Neural progenitor cell (in vitro differentiated cells): ENCODE data around the gene USP53.

ENCODE experiments used
- EZH2 ChIP-seq: fragments of 200-600 bp; sonication (generic); IDR thresholded peaks from 2 replicates; pipeline ENCODE4 v1.6.1; 2017; ENCODE audit warnings: antibody characterized with exemption, mild to moderate bottlenecking, moderate library complexity
- TF ChIP-seq, protein P1 (sequence below): fragments of 200-600 bp; sonication (generic); IDR thresholded peaks from 2 replicates; pipeline ENCODE4 v1.5.1; 2017; ENCODE audit warnings: antibody characterized with exemption, mild to moderate bottlenecking

DNA sequence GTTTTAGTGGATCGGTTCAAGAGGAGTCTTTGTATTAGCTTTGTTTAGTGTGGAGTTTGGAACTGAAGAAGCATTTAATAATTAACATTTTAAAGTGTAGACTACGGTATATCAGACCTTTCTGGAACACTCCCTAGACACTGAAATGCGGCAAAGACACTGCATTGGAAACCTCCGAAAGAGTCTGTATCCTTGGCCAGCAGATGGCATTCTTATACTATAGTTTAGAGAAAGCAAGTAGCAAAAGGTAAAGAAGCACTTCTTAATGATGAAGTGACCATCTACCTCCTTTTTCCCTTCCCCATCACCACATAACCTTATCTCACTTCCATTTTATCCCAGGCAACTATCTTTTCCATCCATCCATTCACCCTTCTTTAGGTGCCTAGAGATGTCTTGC is 101.8 kb downstream of the USP53 start:
- TF ChIP-seq, protein P1, sequence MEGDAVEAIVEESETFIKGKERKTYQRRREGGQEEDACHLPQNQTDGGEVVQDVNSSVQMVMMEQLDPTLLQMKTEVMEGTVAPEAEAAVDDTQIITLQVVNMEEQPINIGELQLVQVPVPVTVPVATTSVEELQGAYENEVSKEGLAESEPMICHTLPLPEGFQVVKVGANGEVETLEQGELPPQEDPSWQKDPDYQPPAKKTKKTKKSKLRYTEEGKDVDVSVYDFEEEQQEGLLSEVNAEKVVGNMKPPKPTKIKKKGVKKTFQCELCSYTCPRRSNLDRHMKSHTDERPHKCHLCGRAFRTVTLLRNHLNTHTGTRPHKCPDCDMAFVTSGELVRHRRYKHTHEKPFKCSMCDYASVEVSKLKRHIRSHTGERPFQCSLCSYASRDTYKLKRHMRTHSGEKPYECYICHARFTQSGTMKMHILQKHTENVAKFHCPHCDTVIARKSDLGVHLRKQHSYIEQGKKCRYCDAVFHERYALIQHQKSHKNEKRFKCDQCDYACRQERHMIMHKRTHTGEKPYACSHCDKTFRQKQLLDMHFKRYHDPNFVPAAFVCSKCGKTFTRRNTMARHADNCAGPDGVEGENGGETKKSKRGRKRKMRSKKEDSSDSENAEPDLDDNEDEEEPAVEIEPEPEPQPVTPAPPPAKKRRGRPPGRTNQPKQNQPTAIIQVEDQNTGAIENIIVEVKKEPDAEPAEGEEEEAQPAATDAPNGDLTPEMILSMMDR: peak; percentile 61
- TF ChIP-seq EZH2: no peak
